ENCODE results near the gene ENG.
A peak's percentile ranks its signal among the peaks of the same experiment; 100 is the strongest.
"Not testable (repeated sequence)": the region's sequence is repeated elsewhere in the genome, so short reads cannot be mapped to it uniquely, and the experiment has no call there.

Gene ENG

GRCh38 chr9:127854184-127854806 is at the start of gene ENG:
Gene ENG, minus strand, starts transcription at chr9:127854658. Its CDS starts 303 bp downstream, at chr9:127854355.
- DNase-seq = peak in 1 of 2 donors; percentile 10

- DNase-seq = no peak
Measured at GRCh38 chr9:127903557-127904475, 49.4 kb upstream of the ENG start.

DNA sequence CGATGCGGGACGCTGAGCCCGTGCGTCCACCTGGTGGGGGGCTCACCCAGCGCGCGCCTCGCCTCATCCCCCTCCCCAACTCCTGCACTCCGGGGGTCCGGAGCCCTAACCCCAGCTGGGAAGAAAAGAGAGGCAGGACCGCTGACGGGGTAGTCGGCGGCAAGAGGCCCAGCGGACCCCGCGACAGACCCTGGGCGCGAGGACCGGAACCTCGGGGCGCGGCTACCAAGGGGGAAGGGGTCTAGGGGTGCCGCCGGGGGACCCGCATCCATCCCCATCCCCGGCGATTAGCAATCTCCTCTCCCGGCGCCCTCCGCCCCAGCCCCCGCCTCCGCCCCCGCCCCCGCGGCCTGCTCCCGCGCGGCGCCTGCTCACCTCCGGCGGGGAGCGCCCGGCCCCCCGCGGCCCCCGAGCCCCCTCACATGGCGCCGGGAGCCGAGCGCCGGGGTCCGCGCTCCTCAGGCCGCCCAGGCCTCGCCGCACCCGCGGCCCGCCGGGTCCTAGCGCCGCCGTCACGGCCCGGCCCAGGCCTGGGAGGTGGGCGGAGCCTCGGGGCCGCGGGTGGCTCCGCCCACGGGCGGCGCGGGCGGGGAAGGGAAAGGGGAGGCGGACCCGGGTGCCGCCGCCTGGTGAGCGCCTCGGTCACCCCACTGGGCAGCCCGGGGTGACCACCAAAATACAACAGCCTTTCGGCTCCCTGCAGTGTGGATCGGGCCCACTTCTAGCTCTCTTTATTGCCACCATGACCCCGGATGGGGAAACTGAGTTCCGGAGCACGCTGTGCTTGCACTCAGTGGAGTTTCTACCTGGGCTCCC is 44.9 kb upstream of the ENG start, which contains the start of gene ST6GALNAC6:
Gene ST6GALNAC6, minus strand, starts transcription at position 476 of the 816 bp plus-strand sequence. CDS start 1,622 bp downstream, outside the sequence.
- peak; percentile 66 to 84 for DNase-seq

DNA sequence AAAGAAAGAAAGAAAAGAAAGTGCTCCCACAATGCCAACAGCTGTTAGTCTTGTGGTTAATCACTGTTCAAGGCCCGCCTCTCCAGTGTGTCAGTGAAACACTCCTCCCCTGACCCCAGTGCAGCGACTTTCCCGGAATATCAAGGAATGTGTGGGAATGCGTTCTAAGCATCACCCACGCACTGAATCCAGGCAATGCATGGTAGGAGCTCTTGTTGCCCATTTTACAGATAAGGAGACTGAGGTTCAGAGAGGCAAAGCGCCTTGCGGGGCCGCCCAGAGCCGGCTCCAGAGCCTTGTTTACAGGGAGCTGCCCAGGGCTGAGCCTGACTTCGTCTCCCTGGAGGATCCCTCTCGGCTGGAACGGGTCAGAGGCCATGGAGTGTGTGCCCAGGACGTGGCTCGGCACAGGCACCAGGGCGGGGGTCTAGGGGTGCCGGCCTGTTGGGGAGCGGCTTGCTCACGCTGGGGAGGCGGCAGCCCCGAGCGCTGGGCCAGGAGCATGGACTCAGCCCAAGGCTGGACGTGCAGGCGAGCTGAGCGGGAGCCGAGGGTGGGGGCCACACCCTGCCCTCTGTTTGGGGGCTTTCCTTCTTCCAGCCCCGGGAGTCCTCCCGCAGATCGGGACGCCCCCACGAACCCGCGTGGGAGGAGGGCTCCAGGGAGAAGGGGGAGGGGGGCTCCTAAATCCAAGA is 44.1 kb upstream of the ENG start:
- peak in 1 of 2 donors; percentile 64 for DNase-seq

GRCh38 chr9:127897193-127897692 is 42.8 kb upstream of the ENG start:
- peak; percentile 73 to 88 for DNase-seq

DNA sequence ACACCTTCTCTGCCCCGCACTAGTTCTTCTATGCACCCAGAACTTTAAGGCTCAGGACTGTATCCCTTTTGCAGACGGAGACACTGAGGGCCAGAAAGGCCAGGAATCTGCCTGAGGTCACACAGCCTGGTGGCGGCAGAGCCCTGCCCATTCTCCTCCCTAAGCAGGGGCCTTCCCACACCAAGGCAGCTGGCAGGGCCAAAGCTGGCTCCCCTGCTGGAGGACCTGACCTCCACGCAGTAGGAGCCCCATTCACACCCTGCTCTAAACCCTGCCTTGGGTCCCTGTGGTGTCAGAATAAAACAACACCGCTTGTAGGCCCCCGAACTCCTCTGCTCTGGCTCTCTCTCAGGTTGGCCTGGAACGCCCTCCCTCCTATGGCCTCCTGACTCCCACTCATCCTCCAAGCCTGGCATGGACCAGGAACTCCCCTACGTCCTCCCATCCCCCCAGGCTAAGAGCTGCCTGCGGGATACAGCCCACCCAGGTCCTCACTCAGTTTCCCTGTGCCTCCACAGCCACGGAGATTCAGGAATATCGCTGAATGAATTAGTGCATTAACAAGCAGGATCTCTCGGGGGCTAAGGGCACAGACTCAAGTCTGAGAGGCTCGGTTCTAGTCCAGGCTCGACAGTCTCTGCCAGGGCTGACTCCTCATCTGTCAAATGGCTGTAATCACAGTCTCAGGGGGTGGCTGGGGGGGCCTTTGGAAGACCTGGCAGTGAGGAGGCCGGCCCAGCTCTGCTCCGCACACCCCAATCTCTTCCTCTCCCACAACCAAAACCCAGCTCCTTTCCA is 42.1 kb upstream of the ENG start:
- DNase-seq = no peak

- DNase-seq = no peak
Measured at GRCh38 chr9:127895811-127896210, 41.4 kb upstream of the ENG start.

DNA sequence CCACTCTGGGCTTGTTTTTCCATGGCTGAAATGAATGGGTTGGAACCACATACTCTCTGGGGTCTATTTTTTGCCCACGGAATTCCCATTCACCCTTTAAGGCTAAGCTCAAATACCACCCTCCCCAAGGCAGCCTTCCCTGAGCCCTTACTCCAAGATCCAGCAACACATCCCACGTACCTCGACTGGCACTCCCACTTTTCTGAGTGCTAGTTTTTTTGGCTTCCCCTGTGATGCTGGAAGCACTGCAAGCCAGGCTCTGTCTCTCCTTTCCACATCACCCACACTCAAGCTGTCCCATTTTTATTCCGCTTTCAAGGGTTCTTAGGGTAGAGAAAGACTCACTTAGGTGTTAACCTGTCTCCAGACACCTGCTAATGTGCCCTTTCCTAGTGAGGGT is 38.9 kb upstream of the ENG start:
- no peak for DNase-seq

DNA sequence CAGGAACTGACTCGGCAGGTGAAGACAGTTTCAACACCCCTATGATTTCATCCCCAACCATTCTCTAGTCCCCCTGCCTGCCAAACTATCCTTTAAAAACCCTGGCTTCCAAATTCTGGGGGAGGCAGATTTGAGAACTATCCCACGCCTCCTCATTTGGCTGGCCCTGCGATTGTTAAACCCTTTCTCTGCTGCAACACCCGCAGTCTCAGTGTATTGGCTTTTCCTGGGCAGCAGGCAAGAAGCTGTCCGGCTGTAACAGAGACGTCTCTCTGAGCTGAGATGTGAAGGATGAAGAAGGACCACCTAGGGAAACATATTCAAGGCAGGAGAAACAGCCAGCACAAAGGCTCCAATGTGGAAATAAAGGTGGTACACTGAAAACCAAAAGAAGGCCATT is 38.4 kb upstream of the ENG start:
- DNase-seq = no peak

GRCh38 chr9:127890053-127890452 is 35.6 kb upstream of the ENG start:
- DNase-seq = no peak

DNA sequence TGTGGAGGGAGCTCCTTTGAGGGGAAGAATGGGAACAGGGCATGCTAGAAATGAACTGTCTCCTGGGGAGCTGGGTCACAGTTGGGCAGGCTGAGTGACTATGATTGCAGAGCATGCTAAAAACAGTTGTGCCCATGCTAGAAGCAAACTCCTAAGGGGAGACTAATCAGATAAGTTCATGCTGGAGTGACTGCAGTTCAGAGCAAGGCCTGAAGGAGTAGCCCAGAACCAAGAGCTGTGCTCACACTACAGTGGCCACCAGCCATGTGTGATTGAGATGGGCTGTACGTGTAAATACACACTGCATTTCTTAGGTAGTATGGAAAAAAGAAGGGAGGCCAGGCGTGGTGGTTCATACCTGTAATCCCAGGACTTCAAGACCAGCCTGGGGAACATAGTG is 33.3 kb upstream of the ENG start:
- no peak for DNase-seq

DNA sequence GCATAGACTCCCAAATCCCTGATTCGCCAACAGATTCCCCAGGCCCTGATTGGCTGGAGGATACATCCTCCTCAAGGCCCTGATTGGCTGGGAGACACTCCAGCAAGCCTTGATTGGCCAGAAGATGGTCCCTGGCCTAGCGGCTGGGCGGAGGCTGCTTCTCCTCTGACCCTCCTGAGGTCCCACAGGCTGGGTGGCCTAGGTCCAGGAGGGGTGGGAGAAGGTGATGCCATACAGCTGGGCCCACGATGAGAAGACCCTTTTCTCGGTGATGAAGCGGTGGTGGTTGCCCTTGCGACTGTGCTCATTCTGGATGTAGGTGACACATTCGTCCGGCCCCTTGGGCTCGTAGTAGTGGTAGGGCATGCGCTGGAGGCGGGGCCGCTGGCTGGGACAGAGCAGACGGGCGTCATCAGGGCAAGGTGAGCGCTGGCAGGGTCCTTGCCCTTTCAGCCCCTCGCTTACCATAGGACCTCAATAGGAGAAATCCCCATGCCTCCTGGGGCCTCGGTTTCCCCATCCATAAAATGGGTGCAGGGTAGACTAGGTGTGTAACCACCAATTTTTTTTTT is 32.0 kb upstream of the ENG start:
- DNase-seq = no peak

DNA sequence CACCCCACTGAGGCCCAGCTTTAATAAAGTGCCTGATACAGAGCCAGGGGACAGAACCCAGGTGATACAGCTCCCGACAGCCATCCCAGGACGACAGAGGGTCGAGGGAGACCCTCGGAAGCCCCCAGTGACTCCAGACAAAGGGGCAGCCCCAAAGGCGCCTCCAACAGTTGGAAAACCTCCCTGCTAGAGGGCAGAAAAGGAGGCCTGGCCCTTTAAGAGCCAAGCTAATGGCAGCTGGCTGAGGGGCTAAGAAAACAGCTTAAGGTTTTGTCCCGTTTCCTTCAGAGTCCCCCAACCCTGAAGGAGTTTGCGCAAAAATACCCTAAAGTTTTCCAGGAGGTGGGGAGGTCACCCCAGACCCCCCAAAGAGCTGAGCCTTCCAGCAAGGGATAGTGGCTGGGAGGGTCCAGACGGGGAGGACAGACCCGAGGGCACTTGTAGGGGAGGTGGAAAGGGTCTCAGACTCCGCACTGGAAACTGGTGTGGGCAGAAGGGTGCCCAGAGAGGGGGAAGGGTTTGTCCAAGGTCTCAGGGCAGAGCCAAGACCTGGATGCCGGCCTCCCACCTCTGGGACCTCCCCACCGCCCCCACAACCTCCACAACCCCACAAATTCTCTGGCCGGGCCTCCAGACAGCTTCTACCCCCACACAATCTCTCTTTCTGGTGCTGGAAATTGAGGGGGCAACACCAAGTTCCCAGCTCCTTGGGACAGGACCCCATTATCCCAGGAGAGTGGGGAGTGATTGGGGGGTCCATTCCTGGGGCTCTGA is 31.2 kb upstream of the ENG start:
- no peak for DNase-seq

GRCh38 chr9:127884976-127885490 is 30.6 kb upstream of the ENG start:
- DNase-seq = no peak

DNA sequence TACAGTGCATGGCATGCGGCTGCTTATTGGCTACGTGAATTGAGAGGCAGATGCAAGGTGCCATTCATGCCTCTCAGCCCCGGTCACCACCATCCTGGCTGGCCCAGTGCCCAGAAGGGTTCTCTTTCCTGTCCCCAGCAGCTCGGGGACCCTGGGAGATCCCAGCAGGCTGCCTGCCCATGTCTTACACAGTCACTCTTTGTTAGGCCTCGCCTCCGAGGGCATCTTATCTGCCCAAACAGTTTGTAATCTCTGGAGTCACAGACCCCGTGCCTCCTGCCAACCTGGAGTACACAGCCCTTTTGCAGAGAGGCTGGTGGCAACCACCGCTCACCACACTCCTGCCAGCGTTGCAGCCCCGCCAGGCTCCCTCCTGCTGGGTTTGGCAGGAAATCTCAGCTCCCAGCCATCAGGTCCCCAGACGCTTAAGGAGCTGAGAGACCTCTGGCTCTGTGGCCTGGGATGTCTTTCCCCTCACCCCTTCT is 30.0 kb upstream of the ENG start:
- no peak for DNase-seq

GRCh38 chr9:127883959-127884358 is 29.5 kb upstream of the ENG start:
- DNase-seq = no peak

DNA sequence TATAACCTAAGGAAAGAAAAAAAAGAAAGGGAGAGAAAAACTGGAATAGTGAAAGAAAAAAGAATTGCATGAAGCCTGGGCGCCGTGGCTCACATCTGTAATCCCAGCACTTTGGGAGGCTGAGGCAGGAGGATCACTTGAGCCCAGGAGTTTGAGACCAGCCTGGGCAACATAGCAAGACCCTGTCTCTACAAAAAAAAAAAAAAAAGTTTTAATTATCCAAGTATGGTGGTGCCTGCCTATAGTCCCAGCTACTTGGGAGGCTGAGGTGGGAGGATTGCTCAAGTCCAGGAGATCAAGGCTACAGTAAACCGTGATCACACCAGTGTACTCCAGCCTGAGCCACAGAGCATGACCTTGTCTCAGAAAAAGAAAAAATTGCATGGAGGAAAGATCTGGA is 27.3 kb upstream of the ENG start:
- not testable (repeated sequence) for DNase-seq

GRCh38 chr9:127880143-127880542 is 25.7 kb upstream of the ENG start:
- no peak for DNase-seq

GRCh38 chr9:127878652-127879390 is 24.4 kb upstream of the ENG start:
- peak; percentile 46 to 74 for DNase-seq
